Parathyroid adenoma (tissue), 2 donors: Measurements from ENCODE around the gene C1orf174.

Experiments
- H2AFZ ChIP-seq: fragments of 300-600 bp; sonication (generic); one replicate; pipeline ENCODE4 v1.7.0; 2017; ENCODE audit warnings: antibody characterized with exemption, mild to moderate bottlenecking
- H3K27ac ChIP-seq: fragments of 300-600 bp; sonication (generic); one replicate; pipeline ENCODE4 v1.7.0; 2017
- H3K27me3 ChIP-seq: fragments of 300-600 bp; sonication (generic); one replicate; pipeline ENCODE4 v1.7.0; 2017; ENCODE audit warnings: low read length; ENCODE audit not compliant: control insufficient read depth, insufficient read depth
- H3K36me3 ChIP-seq: fragments of 300-600 bp; sonication (generic); one replicate; pipeline ENCODE4 v1.7.0; 2017; ENCODE audit warnings: low read length; ENCODE audit not compliant: control insufficient read depth, insufficient read depth
- H3K4me1 ChIP-seq: fragments of 300-600 bp; sonication (generic); one replicate; pipeline ENCODE4 v1.7.0; 2017; ENCODE audit warnings: control low read depth
- H3K4me2 ChIP-seq: fragments of 300-600 bp; sonication (generic); one replicate; pipeline ENCODE4 v1.7.0; 2017; ENCODE audit warnings: low read length
- H3K4me3 ChIP-seq: fragments of 300-600 bp; sonication (generic); one replicate; pipeline ENCODE4 v1.7.0; 2017; ENCODE audit warnings: low read depth, low read length
- H3K79me2 ChIP-seq: fragments of 300-600 bp; sonication (generic); one replicate; pipeline ENCODE4 v1.7.0; 2017; ENCODE audit warnings: control low read depth
- H3K9ac ChIP-seq: fragments of 300-600 bp; sonication (generic); one replicate; pipeline ENCODE4 v1.7.0; 2017; ENCODE audit warnings: mild to moderate bottlenecking
- H3K9me3 ChIP-seq: fragments of 300-600 bp; sonication (generic); one replicate; pipeline ENCODE4 v1.7.0; 2017; ENCODE audit warnings: low read length; ENCODE audit not compliant: control insufficient read depth
- TF ChIP-seq, protein P1 (sequence below): fragments of 300-600 bp; sonication (generic); IDR thresholded peaks from one replicate; pipeline ENCODE4 v1.7.0; 2017; ENCODE audit warnings: antibody characterized with exemption, mild to moderate bottlenecking
- donor health status: primary hyperparathyroidism.

C1orf174 gene

DNA sequence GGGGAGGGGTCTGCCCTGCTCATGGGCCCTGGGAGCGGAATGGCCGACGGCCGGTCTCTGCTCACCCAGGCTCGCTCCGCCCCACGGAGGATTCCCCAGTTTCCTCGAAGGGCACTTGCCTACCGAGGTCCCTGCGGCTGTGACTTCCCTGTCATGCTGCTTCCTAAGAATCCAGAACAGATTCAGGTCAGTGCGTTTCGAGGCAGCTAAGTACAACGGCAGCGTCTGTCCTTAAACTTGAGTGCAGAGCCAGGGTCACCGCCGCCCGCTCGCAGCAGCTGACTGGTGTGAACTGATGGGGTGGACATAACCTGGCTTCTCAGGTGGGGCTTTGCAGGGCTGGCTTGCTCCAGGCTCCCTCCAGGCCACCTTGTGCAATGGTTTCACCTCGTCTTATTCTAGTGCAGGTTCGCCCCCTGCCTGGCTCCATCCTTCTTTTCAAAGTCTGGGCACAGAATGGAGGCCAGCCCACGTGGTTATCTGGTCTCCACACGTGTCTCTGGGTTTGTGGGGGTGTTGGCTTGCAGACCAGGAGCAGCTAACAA lies 7.6 kb upstream of the C1orf174 start:
- H3K36me3 ChIP-seq: no peaks in the 10 kb centered on the region
- H3K4me1 ChIP-seq: no peaks in the 10 kb centered on the region
- H2AFZ ChIP-seq: no peak overlapping the region
- H3K9me3 ChIP-seq: no peaks in the 10 kb centered on the region
- H3K27ac ChIP-seq: no peak overlapping the region
- no peak overlapping the region for H3K4me2 ChIP-seq
- H3K9ac ChIP-seq: no peak overlapping the region
- TF ChIP-seq, protein P1, sequence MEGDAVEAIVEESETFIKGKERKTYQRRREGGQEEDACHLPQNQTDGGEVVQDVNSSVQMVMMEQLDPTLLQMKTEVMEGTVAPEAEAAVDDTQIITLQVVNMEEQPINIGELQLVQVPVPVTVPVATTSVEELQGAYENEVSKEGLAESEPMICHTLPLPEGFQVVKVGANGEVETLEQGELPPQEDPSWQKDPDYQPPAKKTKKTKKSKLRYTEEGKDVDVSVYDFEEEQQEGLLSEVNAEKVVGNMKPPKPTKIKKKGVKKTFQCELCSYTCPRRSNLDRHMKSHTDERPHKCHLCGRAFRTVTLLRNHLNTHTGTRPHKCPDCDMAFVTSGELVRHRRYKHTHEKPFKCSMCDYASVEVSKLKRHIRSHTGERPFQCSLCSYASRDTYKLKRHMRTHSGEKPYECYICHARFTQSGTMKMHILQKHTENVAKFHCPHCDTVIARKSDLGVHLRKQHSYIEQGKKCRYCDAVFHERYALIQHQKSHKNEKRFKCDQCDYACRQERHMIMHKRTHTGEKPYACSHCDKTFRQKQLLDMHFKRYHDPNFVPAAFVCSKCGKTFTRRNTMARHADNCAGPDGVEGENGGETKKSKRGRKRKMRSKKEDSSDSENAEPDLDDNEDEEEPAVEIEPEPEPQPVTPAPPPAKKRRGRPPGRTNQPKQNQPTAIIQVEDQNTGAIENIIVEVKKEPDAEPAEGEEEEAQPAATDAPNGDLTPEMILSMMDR: no peak
- no peak overlapping the region for H3K4me3 ChIP-seq
- H3K27me3 ChIP-seq: no peaks in the 10 kb centered on the region
- no peaks in the 10 kb centered on the region for H3K79me2 ChIP-seq

DNA sequence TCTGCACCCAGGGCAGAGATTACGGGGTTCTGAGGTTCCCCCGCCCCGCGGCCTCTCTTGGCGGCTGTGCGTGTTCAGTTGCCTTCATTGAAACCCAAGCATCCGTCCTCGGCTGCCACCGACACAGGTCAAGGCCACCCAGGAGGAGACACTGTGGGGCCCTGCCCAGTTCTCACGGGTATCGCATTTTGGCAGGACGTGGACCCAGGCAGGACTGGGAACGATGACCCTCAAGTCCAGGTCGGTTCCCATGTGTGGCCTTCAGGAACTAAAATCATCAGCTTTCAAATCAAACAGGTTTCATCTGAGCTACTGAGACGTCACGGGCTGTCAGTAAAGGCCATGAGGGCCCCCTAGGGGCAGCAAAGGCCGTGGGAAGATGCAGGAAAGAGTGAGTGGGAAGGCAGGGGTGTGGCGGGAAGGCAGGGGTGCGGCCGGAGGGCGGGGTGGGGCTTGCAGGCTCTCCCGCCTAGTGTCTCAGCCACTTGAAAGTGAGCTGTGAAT lies 7.0 kb upstream of the C1orf174 start:
- Histone ChIP-seq H3K9me3 (no peaks in the 10 kb centered on the region), H3K79me2 (no peaks in the 10 kb centered on the region), H2AFZ (no peak overlapping the region), H3K4me1 (no peaks in the 10 kb centered on the region), H3K4me3 (no peak overlapping the region), H3K36me3 (no peaks in the 10 kb centered on the region), H3K27ac (no peak overlapping the region), H3K4me2 (no peak overlapping the region), H3K9ac (no peak overlapping the region), H3K27me3 (no peaks in the 10 kb centered on the region)
- TF ChIP-seq, protein P1: no peak

DNA sequence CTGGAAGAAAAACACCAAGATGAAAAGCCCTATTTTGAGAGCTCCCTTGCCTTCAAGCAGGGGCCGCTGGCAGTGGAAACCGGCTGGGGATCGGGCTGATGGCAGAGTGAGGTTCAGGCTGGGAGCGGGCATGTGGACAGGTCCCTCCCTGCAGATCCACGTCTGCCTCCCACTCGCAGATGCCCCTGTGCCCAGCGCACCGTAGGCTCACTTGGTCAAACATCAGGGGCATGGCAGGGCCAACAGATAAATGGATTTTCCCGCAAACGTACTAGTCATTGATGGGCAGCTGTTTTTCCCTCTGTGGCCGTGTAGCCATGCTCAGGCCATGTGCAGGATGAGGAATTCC lies 6.6 kb upstream of the C1orf174 start:
- Histone ChIP-seq H3K79me2 (no peaks in the 10 kb centered on the region), H3K4me1 (no peaks in the 10 kb centered on the region), H3K27me3 (no peaks in the 10 kb centered on the region), H3K36me3 (no peaks in the 10 kb centered on the region), H3K9me3 (no peaks in the 10 kb centered on the region), H2AFZ (no peak overlapping the region), H3K9ac (no peak overlapping the region), H3K27ac (no peak overlapping the region), H3K4me3 (no peak overlapping the region), H3K4me2 (no peak overlapping the region)
- TF ChIP-seq, protein P1: no peak

DNA sequence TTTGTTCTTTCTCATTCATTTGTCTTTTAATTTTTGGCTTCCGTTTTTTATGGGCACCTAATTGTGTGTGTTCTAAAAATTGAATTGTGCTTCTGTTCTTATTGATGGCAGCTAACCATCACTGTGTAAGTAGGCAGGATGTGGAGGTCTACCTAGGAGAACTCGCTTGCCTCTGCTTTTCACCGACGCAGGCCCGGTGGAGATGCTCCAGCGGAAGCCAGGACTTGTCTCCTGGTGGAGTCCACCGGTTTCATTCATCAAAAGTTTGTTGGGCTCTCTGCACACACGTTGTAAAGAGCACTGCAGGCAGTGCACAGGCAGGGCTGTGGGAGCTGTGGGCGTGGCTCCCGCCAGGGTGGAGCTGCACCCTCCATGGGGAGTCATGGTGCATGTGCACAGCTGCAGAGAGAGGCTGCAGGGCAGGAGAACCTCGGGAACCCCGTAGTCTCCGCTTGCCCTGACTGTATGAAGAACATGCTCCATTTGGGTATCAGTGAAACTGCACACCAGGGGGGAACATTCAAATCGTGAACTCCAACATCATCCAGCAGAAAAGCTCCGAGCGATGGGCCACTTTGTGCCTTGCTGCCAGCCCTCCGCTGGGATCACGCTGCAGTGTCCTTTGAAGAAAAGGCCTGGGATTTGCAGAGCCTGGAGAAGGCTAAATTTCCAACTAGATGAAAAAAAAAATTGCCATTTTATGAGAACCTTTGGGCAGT lies 6.0 kb upstream of the C1orf174 start:
- Histone ChIP-seq H3K4me3 (no peak overlapping the region), H3K9ac (no peak overlapping the region)

More for the DNA sequence above, 6.0 kb upstream of the C1orf174 start:
- Histone ChIP-seq H3K4me1 (no peaks in the 10 kb centered on the region), H3K27me3 (no peaks in the 10 kb centered on the region), H3K4me2 (no peak overlapping the region), H3K9me3 (no peaks in the 10 kb centered on the region), H3K27ac (no peak overlapping the region), H2AFZ (no peak overlapping the region), H3K36me3 (no peaks in the 10 kb centered on the region), H3K79me2 (no peaks in the 10 kb centered on the region)
- TF ChIP-seq, protein P1: no peak
